Measurements from ENCODE around the gene SLC16A13.
"Not testable (repeated sequence)": the region's sequence is repeated elsewhere in the genome, so short reads cannot be mapped to it uniquely, and the experiment has no call there.

SLC16A13 gene

DNA sequence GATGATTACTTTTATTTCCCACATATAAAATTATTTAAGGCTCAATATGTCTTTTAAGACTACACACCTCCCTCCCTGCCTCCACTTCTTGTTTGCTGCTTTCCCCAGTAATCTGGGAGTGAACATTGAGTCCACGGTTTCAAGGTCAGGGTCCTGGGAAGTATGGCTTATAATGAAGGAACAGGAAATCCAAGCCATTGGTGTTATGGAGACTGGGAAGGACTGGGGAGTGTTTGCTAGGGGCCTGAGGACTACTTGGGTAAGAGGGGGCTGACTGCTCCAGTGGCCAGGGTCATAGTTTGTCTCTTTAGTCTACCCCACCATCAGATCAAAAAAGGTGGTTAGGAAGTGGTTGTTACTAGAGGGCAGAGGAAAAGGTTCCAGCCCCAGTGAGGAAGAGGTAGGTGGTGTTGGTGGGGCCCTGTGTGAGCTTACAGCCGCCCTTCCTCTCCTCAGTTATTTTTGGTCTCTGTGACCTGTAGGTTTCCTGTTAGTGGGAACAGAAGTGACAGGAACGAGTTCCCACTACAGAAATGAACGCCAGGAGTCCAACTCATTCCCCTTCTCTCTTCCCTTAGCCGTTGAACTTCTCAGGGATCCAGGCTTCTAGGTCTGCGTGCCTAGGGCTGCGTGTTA, 742 bp upstream of the SLC16A13 start:
- DNase-seq: no peak

DNA sequence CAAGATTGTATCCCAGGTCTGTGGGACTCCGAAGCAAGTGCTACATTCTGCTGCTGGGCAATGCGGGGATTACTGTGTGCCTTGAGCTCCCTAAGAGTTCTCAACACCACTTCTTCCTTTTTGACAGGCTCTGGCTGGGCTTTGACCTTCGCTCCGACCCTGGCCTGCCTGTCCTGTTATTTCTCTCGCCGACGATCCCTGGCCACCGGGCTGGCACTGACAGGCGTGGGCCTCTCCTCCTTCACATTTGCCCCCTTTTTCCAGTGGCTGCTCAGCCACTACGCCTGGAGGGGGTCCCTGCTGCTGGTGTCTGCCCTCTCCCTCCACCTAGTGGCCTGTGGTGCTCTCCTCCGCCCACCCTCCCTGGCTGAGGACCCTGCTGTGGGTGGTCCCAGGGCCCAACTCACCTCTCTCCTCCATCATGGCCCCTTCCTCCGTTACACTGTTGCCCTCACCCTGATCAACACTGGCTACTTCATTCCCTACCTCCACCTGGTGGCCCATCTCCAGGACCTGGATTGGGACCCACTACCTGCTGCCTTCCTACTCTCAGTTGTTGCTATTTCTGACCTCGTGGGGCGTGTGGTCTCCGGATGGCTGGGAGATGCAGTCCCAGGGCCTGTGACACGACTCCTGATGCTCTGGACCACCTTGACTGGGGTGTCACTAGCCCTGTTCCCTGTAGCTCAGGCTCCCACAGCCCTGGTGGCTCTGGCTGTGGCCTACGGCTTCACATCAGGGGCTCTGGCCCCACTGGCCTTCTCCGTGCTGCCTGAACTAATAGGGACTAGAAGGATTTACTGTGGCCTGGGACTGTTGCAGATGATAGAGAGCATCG, 2.4 kb downstream of the SLC16A13 start:
- no peak for DNase-seq

DNA sequence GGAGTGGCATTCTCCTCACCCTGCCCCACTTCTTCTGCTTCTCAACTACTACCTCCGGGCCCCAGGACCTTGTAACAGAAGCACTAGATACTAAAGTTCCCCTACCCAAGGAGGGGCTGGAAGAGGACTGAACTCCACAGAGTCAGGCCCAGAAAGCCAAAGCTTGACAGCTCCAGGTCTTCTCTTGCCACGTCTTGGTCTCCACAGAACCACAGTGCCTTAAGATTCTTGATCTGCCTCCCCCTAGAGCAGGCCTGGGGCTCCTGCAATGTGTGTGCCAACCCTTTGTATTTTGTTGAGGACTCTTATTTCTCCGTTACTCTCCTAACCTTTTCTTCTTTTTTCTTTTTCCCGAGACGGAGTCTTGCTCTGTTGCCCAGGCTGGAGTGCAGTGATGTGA, 4.0 kb downstream of the SLC16A13 start:
- no peak for DNase-seq

DNA sequence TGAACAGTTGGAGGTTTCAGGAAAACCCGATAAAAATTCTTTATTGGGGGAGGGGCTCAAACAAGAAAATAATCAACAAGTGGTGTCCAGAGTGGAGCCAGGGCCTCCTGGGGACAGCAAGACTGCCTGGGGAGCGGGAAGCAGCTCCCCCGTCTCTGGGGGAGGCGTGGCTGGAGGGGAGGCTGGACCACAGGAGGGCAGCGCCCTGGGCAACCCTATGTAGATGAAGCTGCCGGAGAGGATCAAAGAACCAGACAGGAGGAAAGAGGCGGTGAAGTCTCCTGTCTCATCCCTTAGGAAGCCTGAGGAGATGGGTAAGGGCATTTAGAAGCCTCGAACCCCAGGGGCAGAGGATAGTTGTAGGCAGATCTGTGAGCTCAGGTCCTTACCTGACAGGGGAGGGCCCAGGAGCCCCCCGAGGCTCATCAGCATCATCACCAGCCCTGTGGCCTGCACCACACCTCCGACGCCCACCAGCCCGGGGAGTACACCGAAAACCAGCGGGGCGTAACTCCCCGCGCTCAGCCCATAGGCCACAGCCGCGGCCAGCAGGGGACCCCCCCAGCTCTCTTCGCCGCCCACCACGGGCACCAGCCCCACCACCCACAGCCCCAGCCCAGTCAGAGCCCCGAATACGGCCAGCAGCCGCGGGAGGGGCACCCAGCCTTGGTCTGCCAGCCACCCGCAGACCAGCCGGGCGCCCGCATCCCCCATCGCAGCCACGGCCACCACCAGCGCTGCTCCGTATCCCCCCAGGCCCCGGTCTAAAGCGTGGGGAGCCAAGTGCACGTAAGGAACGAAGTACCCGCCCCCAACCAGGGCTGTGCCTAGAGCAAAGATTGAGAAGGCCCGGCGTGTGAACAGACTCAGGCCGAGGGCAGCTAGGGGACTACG, 6.0 kb downstream of the SLC16A13 start:
- DNase-seq: no peak

DNA sequence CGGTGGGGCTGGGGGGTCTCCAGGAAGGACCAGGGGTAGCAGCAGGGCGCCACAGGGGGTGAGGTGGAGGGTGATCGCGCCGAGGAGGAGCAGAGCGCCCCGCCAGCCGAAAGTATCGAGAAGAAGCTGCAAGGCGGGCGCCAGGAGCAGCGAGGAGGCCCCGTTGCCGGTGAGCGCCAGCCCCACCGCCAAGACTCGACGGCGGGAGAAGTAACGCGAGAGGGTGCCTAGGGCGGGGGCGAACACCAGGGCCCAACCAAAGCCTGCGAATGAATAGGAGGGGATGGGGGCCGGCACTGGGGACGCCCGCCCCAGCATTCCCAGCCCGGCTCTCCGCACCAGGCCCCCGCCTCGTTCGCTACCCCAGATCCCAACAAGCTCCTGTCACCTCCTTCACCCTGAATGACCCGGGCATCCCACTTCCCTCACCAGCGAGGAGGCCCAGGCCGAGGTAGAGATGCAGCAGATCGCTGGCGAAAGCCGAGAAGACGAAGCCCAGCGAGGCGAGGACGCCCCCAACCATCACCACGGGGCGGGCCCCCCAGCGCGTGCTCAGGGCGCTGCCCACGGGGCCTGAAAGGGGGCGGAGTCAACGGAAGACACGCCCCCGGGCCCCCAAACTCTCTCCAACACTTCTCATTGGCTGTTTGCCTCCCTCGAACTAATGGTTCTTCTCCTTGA, 6.8 kb downstream of the SLC16A13 start:
- DNase-seq: no peak

DNA sequence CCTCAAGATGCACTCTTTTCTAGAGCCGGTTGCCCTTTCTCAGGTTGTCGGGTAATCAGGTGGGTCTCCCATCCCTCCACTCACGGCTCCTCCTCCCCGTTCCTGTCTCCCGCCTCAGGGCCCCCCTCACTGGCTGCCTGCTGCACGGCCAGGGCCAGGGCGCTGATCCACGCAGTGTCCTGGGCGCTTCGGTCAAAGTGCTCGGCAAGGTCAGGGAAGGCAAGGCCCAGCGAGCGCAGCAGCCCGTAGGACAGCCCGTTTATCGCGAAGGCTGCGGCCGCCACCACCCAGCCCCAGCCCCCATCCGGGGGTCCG, 7.3 kb downstream of the SLC16A13 start:
- DNase-seq: no peak

DNA sequence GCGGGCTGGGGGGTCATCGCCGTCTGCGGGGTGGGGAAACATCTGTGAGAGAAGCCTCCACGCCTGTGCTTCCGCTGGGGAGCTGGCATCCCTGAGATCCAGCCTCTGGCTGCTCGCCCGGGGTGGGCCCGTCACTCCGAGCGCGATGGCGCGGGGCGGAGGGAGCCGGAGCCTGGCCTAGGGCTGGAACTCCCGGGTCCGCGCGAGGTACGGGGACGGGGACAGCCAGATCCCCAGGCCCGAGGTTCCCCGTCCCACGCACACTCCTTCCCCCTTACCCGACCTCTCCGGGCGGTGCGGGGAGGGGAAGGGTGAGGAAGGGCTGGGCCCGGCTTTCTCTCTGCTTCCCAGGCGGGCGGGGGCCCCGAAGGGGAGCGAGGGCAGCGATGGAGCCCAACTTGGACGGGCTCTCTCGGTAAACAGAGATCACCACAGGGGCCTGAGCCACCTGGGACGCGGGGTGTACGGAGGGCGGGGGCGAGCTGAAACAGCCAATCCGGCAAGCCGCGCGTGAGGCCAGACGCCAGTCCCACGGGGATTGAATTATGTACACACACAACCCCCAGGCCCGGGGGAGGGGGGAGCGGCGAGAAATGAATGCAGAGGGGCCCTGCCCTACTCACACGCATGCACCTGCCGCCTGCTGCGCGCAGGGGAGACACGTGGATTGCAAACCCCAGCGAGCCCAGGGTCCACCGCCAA, 7.8 kb downstream of the SLC16A13 start, which contains the start of gene SLC16A11:
Gene SLC16A11, minus strand, starts transcription at position 596 of the 702 bp plus-strand sequence. Its CDS starts 579 bp downstream, at position 17.
- peak; percentile 31 for DNase-seq

DNA sequence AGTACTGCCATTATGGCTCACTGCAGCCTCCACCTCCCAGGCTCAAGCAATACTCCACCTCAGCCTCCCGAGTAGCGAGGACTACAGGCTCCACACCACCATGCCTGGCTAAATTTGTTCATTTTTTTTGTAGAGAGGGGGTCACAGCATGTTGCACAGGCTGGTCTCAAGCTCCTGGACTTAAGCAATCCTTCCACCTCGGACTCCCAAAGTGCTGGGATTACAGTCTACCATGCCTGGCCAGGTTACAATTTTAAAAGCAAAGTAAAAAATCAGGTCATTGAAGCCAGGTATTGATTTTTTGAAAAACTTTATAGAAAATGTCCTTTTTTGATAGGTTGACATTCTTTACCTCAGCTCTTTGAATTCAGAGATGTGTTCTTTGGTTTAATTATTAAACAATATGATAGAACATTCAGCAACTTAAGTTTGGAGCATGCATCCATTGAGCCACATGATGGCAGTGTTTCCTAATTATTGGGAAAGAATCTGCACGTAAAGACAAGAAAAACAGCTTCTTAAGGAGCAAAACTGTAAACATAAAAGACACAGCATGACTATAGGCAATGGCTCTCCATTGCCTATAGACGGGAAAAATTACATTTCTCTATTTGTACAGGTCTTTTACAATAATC, 9.8 kb downstream of the SLC16A13 start:
- DNase-seq: peak; percentile 6

DNA sequence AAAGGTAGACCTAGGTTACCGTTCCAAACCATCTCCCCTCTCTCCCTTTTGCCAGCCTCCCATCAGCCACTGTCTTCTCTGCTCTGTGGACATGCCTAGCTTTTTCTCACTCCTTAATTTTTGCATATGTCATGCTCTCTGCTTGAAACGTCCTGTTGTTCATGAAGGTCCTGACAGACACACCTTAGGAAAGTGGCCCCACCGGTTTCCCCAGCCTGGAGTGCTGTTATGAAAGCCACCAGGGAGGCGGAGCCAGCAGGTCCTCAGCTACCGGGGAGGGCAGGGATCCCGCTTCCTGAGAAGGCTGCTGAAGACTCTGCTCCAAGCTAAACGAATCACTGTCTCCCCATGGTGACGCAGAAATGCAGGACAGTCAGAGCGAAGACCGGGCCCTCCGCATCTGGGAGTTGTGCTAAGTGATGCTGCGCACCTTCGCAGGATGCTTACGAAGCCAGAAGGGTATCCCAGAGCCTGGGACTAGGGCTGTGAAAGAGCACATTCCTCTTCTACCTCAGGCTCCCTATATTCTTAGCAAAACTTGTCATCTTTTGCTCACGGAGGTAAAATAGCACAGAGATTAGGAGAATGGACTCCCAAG, 10.4 kb downstream of the SLC16A13 start:
- DNase-seq: no peak

DNA sequence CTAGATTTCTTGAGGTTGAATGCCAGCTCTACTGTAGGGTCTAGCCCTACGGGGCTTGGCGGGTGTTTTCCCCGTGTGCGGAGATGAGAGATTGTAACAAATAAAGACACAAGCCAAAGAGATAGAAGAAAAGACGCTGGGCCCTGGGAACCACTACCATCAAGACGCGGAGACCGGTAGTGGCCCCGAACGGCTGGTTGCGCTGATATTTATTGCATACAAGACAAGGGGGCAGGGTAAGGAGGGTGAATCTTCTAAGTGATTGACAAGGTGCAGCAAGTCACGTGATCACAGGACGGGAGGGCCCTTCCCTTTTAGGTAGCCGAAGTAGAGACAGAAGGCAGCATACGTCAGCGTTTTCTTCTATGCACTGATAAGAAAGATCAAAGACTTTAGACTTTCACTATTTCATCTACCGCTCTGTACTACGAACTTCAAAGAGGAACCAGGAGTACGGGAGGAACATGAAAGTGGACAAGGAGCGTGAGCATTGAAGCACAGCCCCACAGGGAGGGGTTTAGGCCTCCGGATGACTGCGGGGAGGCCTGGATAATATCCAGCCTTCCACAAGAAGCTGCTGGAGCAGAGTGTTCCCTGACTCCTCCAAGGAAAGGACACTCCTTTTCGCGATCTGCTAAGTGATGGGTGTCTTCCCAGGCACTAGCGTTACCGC, 11.0 kb downstream of the SLC16A13 start:
- DNase-seq: not testable (repeated sequence)

DNA sequence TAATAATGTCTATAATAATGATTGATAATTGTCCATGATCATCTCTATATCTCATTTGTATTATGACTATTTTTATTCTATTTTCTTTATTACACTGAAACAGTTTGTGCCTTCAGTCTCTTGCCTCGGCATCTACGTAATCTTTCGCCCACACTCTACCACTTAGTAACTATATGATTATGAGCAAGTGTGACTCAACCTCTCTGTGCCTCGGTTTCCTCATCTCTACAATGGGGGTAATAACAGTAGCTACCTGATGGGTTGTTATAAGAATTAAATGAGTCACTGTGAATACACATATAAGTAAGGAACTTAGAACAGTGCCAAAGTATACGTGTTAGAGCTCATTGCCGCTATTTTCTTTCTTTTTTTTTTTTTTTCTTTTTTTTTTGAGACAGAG, 11.8 kb downstream of the SLC16A13 start:
- DNase-seq: no peak

DNA sequence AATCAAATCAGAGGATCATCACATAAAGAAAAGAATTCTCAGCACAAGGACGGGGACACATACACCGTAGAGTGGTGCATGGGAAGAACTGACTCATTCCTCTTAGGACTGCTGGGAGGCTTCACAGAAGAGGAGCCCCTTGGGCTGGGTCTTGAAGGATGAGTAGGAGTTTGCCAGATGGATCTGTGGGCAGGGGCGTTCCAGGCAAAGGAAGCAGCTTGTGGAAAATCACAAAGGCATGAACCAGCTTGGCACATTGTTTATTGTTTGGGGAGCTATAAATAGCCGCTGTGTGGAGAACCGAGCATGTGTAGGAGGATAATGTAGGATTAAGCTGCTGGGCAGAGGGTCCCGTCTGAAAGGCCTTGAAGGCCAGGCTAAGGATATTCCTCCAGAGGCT, 13.2 kb downstream of the SLC16A13 start:
- no peak for DNase-seq

DNA sequence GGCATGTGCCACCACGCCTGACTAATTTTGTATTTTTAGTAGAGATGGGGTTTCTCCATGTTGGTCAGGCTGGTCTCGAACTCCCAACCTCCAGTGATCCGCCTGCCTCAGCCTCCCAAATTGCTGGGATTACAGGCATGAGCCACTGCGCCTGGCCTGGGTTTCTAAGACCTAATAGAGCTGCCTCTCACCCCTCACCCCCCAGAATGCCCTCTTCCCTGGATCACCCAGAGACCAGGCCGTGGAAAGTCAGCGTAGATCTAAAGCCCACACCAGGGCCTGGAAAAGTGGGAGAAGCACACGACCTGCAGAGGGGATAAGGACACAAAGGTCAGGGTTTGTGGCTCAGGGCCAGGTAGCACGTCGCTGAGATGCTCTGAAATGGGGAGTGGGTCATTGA, 14.8 kb downstream of the SLC16A13 start:
- DNase-seq: not testable (repeated sequence)

DNA sequence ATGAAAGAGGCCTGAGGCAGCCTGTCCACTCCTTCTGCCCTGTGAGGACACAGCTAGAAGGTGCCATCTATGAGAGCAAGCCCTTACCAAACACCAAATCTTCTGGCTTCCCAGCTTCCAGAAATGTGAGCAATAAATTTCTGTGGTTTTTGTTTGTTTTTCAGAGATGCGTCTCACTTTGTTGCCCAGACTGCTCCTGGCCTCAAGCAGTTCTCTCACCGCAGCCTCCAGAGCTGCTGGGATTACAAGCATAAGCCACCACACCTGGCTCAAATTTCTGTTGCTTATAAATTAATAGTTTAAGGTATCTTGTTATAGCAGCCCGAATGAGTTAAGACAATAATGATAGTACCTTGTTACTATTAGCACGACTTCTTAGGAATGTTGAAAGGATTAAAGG, 20.6 kb downstream of the SLC16A13 start:
- DNase-seq: no peak

DNA sequence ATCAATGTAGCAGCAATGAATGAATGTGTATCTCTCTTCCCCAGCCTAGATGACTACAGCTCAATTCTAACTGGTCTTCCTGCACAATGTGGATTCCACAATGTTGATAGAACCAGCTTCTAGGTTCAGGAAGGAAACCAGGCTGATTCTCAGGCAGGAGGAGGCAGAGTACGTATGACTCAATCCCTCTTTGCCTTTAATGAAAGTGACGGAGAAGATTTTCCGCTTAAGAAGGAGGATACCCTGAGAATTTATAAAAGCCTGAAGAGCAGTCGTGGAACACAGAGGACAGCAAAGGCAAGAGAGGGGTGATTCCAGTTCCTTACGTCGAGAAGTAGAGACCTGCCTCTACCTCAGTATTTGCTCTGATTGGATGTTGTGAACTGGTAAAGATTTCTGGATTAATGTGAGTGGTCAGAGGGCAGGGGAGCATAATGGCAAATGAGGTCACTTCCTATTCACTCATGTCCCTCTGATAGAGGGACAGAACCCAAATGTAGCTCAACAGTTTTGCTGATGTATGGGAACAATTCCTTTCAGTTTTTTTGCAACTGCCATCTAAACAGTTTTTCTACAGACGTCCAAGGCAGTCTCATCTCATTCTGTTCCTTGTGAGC, 23.1 kb downstream of the SLC16A13 start:
- DNase-seq: no peak

DNA sequence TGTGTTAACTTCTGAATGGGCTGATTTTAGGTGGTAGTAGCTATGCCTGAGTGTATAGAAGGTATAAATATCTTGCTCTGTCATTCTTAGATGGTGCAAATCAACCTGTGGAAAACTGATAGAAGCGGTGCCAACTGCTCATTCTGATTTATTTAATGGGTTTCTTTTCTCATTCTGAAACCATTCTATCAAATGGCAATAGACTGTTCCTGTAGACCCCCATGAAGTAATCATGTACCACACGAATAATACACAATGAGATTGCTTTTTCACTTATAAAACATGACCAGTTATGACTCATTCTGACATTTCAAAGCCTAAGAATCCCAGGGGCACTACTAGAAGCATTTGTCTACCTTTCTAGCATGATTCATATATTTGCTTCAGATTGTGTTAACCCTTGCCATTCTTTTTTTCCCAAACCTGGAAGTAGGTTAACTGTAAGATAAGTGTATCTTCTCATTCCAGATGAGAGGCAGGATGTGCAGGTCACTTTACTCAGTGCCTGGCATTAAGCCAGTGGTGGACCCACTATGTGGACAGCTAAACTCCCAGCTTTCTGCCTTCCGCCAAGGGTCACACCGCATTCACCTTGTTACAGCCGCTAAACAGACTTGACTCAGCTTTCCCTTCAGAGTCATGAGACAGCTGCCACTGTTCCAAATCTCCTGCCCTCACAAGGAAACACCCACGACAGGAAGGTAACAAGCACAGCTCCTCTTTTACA, 24.5 kb downstream of the SLC16A13 start:
- no peak for DNase-seq

DNA sequence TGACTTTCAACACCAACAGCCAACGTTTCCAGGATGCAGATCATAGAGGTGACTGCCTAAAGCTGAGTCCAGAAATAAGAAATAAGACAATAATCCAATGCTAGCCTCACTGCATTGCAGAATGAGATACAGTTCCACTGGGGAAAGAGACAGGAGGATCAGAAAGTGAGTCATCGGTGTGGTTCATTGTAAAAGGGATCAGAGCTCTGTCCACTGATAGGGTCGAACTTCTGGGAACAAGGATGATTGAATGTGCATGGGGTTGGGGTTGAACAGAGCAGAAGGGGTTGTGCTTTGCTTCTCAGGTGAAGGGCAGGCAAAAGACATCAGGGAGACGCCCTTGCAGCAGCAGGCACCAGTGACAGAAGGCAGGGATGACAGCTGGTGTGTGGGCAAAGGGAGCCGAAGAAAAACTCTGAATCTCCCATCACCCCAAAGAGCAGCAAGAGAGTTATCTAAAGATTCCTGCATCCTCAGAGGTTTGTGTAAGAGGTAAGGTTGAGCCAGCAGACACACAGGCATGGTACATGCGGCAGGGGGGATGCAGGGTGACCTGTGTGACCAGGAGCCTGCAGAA, 27.8 kb downstream of the SLC16A13 start:
- DNase-seq: no peak

DNA sequence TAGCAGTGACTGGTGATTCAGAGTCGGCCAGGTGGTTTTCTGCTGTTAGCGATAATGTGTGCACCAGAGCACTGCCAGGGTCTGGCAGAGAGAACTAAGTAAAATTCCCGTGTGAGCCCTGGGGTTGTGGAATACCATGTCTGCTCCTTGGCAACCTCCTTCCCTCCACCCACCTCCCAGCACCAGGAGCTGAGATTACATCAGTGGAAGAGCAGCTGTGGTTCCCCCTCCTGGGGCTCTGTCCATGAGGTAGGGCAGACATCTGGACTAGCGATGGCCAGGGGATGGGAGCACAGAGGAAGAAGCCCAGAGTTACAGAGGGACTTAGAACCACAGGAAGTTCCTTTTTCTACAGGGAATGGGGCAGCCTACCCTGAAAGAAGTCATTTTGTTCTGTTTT, 28.4 kb downstream of the SLC16A13 start:
- DNase-seq: no peak

DNA sequence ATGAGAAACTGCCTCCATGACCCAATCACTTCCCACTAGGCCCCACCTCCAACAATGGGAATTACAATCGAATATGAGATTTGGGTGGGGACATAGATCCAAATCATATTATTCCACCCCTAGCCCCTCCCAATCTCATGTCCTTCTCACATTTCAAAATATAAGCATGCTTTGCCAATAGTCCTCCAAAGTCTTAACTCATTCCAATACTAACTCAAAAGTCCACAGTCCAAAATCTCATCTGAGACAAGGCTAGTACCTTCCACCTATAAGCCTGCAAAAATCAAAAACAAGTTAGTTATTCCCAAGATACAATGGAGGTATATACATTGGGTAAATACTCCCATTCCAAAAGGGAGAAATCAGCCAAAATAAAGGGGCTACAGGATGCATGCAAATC, 31.4 kb downstream of the SLC16A13 start:
- DNase-seq: no peak

Data from NCI-H774 (cell line).